SH-SY5Y (cell line): ENCODE results near the gene ANKLE1.

Source experiments
- GATA2 ChIP-seq: IDR thresholded peaks from 2 replicates; pipeline ENCODE4 v1.6.1; 2011; ENCODE audit warnings: mild to moderate bottlenecking, low read depth, low read length
- GATA3 ChIP-seq: IDR thresholded peaks from 2 replicates; pipeline ENCODE4 v1.6.1; 2011; ENCODE audit warnings: low read depth, mild to moderate bottlenecking, low read length, moderate library complexity

DNA sequence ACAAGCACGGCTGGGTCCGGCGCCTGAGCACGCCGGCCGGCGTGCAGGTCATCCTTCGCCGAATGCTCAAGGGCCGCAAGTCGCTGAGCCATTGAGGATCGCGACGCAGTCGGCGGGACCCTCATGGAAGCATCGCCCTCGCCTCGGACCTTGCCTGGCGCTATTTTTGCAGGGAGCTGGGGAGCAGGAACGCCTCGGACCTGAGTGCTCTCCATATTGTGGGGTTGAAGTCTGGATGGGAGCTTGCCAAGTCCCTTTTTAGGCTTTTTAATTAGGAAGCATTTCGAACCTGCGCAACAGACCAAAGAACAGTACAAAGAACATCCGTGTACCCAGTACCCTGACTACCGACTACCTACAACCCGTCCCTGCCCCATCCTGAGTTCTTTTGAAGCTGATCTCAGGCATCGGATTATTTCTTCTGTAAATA is 24.6 kb downstream of the ANKLE1 start:
- TF ChIP-seq GATA3 (no peak), GATA2 (no peak)
